ENCODE measurements around the gene SMAD5. TPM values are rescaled to one million over a fixed set of nuclear protein-coding genes. Genes with fewer than 3 reads are reported as not detected.

Gene SMAD5
- total and polyA plus RNA-seq, 3 donors from 2014 or later: 25.4 to 36.0 (median 29.1) TPM

DNA sequence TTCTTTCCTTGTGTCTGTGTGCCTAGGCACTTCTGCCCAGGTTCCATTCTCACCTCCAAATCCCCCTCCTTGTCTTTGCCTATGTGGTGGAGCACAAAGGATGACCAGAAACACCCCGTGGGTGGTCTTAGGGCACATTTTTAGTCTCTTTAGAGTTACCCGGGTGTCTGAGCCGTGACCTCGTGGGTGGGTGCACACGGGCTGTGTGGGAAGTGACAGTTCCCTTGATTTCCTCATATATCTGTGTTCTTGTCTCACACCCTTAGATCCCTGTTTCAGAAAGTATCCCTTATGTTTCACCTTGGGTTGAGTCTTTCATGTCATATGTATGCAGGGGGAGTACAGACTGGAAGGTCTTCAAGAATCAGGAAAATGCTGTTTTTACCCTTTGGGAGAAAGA, 73.7 kb downstream of the SMAD5 start:
- intact Hi-C loops (cut with DNase I; ENCODE audit: low total_unique reads): no loop called here
- no peak for DNase-seq
- 85% methylated on average over 5 of the region's 5 CpGs for WGBS, 2 donors
- Histone ChIP-seq H3K9me3 (no peaks in the 10 kb centered on the region), H3K27ac (no peak overlapping the region), H3K36me3 (ENCODE audit: low read depth, missing control alignments) (no peaks in the 10 kb centered on the region), H3K4me3 (no peak overlapping the region), H3K27me3 (no peaks in the 10 kb centered on the region), H3K4me1 (no peaks in the 10 kb centered on the region)
- TF ChIP-seq POLR2A (IDR thresholded peaks at IDR 0.05): no peak
- TF ChIP-seq, protein P1, sequence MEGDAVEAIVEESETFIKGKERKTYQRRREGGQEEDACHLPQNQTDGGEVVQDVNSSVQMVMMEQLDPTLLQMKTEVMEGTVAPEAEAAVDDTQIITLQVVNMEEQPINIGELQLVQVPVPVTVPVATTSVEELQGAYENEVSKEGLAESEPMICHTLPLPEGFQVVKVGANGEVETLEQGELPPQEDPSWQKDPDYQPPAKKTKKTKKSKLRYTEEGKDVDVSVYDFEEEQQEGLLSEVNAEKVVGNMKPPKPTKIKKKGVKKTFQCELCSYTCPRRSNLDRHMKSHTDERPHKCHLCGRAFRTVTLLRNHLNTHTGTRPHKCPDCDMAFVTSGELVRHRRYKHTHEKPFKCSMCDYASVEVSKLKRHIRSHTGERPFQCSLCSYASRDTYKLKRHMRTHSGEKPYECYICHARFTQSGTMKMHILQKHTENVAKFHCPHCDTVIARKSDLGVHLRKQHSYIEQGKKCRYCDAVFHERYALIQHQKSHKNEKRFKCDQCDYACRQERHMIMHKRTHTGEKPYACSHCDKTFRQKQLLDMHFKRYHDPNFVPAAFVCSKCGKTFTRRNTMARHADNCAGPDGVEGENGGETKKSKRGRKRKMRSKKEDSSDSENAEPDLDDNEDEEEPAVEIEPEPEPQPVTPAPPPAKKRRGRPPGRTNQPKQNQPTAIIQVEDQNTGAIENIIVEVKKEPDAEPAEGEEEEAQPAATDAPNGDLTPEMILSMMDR (IDR thresholded peaks at IDR 0.05): no peak

DNA sequence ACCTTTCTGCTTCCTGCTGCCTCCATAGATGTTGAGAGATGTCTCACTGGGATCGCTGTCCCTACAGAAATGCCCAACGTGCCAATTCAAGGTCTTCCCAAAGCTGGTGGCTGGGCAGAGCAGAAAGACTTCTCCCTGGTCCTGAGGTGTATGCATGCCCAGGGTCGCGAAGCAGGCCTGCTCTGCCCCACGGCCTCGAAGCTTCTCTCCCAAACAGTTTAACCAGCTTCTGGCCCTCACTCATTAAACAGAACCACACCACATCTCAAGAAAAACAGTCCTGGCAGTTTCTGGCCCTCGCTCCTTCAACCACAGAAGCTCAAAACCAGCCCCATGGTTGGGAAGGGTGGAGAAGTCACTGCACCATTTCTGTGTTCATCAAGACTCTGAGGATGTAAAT, 75.0 kb downstream of the SMAD5 start:
- H3K4me3 ChIP-seq: no peak overlapping the region
- no peaks in the 10 kb centered on the region for H3K9me3 ChIP-seq
- intact Hi-C loops (cut with DNase I; ENCODE audit: low total_unique reads): no loop called here
- WGBS, 2 donors: 95 to 96% methylated on average over 7 of the region's 7 CpGs
- H3K4me1 ChIP-seq: no peaks in the 10 kb centered on the region
- H3K27me3 ChIP-seq: no peaks in the 10 kb centered on the region
- no peak for TF ChIP-seq POLR2A (IDR thresholded peaks at IDR 0.05)
- TF ChIP-seq, protein P1 (IDR thresholded peaks at IDR 0.05): no peak
- H3K27ac ChIP-seq: no peak overlapping the region
- H3K36me3 ChIP-seq (ENCODE audit: low read depth, missing control alignments): no peaks in the 10 kb centered on the region
- no peak for DNase-seq

DNA sequence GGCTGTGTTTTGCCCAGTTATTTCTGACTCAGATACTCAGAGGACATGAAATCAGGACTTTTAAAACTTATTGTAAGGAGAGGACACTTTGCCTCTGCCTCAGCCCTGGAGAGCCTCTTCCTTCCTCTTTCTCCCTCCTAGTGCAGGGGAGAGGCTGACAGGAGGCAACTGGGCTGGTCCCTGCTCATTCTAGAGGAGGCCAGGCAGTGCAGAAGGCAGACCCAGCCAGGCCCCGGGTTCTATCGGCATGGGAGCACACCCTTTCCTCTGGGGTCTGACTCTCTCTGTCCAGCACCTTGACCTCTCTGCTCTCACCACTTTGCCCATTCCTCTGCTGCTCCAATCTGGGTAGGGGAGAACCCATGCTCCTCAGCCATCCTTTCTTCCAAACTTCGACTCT, 76.3 kb downstream of the SMAD5 start:
- Histone ChIP-seq H3K9me3 (no peaks in the 10 kb centered on the region), H3K36me3 (ENCODE audit: low read depth, missing control alignments) (no peaks in the 10 kb centered on the region), H3K27me3 (no peaks in the 10 kb centered on the region), H3K4me1 (no peaks in the 10 kb centered on the region), H3K27ac (no peak overlapping the region), H3K4me3 (no peak overlapping the region)
- TF ChIP-seq POLR2A (IDR thresholded peaks at IDR 0.05): no peak
- TF ChIP-seq, protein P1 (IDR thresholded peaks at IDR 0.05): no peak
- DNase-seq: no peak
- intact Hi-C loops (cut with DNase I; ENCODE audit: low total_unique reads): no loop called here
- 82 to 85% methylated on average over 3 of the region's 3 CpGs for WGBS, 2 donors

DNA sequence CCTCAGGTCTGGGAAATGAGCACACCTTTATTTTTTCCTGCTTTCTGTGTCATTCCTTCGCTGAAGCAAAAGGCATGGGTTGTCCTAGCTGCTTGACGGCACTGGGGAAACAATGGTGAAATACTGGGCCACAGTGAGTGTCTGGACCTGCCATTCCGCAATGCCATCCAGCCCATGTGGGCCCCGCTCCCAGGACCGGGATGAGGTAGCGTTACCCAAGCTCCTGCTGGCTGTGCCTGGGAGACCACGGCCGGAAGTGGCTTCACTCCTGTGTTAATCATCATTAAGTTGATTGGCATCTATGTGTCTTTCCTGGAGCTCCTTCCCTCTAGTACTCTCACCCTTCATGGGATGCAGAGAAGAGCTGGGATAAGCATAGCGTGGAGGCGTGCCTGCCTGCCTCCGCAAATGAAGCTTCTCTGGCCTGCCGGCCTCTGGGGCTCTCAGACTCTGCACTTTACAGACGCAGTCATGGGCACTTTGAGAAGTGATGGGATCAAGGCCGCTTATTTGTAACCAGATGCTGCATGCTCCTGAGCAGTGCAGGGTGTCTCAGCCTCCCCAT, 76.8 kb downstream of the SMAD5 start:
- TF ChIP-seq POLR2A (IDR thresholded peaks at IDR 0.05): no peak
- TF ChIP-seq, protein P1 (IDR thresholded peaks at IDR 0.05): no peak

DNA sequence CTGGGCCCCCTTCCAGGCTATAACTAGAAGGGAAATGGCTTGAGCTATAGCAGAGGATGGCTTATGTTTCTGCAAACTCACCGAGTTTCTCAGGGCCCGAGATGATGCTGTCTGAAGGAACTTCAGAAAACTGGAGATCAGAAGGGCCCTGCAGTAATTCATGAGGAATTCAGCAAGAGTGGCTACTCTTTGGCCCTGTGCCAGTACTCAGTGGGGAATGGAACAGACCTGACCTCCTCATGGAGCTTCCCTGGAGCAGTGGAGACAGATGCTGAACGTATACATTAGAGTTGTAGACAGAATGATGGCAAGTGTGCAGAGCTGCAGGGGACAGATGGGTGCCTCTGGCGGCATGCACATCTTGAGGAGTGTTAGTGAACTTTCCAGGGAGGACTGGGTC, 77.6 kb downstream of the SMAD5 start:
- 80 to 86% methylated on average over 4 of the region's 4 CpGs for WGBS, 2 donors
- Histone ChIP-seq H3K27ac (no peak overlapping the region), H3K4me3 (no peak overlapping the region), H3K4me1 (no peaks in the 10 kb centered on the region), H3K9me3 (no peaks in the 10 kb centered on the region), H3K36me3 (ENCODE audit: low read depth, missing control alignments) (no peaks in the 10 kb centered on the region), H3K27me3 (no peaks in the 10 kb centered on the region)
- intact Hi-C loops (cut with DNase I; ENCODE audit: low total_unique reads): no loop called here
- no peak for DNase-seq
- TF ChIP-seq, protein P1 (IDR thresholded peaks at IDR 0.05): no peak
- no peak for TF ChIP-seq POLR2A (IDR thresholded peaks at IDR 0.05)

More for the DNA sequence above, 76.8 kb downstream of the SMAD5 start:
- H3K9me3 ChIP-seq: no peaks in the 10 kb centered on the region
- no peak overlapping the region for H3K4me3 ChIP-seq
- H3K4me1 ChIP-seq: no peaks in the 10 kb centered on the region
- intact Hi-C loops (cut with DNase I; ENCODE audit: low total_unique reads): no loop called here
- H3K27ac ChIP-seq: no peak overlapping the region
- 79 to 92% methylated on average over 4 to 14 of the region's 14 CpGs for WGBS, 2 donors
- no peaks in the 10 kb centered on the region for H3K27me3 ChIP-seq
- no peaks in the 10 kb centered on the region for H3K36me3 ChIP-seq (ENCODE audit: low read depth, missing control alignments)
- DNase-seq: no peak
